ENCODE measurements around the gene CCDC186. TPM values are rescaled to one million over a fixed set of nuclear protein-coding genes. Genes with fewer than 3 reads are reported as not detected.
"Not testable (repeated sequence)": the region's sequence is repeated elsewhere in the genome, so short reads cannot be mapped to it uniquely, and the experiment has no call there.

Gene CCDC186
- total RNA-seq, 1 donor from 2014 or later, result 27.7 TPM

- peak; percentile 11 for DNase-seq (ENCODE audit: low spot score)
Measured at GRCh38 chr10:114173603-114173920, 441 bp downstream of the CCDC186 start.

GRCh38 chr10:114172776-114173602 lies 1.0 kb downstream of the CCDC186 start:
- DNase-seq (ENCODE audit: low spot score), result no peak

DNA sequence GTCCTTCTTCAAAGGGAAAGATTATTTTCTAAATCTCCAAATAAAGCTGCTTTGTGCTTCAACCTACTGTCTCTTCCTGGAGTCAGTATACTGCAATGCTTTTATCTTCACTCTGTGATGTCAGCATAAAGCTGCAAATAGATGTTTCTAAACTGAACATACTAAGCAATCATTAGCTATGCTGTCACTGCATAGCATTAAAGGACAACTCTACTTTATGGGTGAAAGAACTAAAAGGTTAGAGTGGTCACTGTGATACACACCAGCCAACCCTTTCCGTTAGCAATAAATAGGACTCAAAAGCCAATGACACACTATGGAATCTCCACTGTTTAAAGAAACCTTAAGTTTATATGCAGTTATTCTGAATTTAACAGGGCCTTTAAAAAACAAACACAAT lies 1.8 kb downstream of the CCDC186 start:
- no peak for DNase-seq (ENCODE audit: low spot score)

DNA sequence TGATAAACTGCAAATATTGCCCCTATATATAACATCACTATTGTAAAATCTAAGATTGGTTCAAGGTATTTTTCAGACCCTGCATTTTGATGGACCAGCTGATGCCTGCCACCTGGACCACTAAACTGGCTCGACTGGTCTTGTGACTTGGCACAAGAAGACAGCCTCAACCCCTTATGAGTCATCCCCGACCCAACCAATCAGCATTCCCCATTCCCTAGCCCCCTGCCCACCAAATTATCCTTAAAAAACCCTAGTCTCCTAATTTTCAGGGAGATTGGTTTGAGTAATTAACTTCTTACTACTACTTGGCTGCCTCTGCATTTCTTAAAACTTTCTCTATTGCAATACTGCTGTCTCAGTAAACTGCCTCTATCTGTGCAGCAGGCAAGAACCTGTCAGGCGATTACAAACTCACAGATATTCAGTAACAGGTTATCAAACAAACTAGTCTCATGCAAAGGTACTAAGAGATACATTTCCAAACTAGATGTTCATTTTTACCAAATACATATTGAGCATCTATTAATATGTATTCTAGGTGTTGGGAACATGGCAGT lies 5.5 kb downstream of the CCDC186 start:
- no peak for DNase-seq (ENCODE audit: low spot score)

GRCh38 chr10:114167985-114168384 lies 6.0 kb downstream of the CCDC186 start:
- no peak for DNase-seq (ENCODE audit: low spot score)

GRCh38 chr10:114166494-114166893 lies 7.5 kb downstream of the CCDC186 start:
- DNase-seq (ENCODE audit: low spot score), result no peak

DNA sequence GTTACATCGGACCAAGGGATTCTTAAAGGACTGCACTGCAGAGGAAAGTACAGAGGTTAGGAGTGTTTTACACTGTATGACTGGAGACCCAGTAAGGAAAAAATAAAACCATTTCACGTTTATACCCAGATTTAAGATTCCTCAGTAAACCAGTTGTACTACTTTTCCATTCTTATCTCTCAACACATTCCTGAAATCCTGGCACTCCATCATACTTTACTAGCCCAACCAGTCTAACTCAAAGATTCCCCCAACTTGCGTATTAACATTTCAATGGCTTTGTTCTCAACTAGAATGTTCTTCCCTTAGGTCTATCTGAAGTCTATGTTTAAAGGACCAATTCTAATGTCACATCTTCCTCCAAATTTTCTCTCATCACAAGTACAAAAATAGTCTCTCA lies 8.0 kb downstream of the CCDC186 start:
- no peak for DNase-seq (ENCODE audit: low spot score)

- no peak for DNase-seq (ENCODE audit: low spot score)
Measured at GRCh38 chr10:114163062-114163461, 10.9 kb downstream of the CCDC186 start.

- no peak for DNase-seq (ENCODE audit: low spot score)
Measured at GRCh38 chr10:114157912-114158311, 16.1 kb downstream of the CCDC186 start.

- DNase-seq (ENCODE audit: low spot score), result no peak
Measured at GRCh38 chr10:114151892-114152291, 22.1 kb downstream of the CCDC186 start.

GRCh38 chr10:114151486-114151885 lies 22.5 kb downstream of the CCDC186 start:
- no peak for DNase-seq (ENCODE audit: low spot score)

DNA sequence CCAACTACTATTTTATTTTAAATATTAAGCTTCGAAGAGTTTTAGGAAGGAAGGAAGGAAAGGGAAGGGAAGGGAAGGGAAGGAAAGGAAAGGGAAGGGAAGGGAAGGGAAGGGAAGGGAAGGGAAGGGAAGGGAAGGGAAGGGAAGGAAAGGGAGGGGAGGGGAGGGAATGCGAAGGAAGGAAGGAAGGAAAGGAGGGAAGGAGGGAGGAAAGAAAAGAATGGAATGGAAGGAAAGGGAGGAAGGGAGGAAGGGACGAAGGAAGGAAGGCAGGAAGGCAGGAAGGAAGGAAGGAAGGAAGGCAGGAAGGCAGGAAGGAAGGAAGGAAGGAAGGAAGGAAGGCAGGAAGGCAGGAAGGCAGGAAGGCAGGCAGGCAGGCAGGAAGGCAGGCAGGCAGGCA lies 24.5 kb downstream of the CCDC186 start:
- not testable (repeated sequence) for DNase-seq (ENCODE audit: low spot score)

DNA sequence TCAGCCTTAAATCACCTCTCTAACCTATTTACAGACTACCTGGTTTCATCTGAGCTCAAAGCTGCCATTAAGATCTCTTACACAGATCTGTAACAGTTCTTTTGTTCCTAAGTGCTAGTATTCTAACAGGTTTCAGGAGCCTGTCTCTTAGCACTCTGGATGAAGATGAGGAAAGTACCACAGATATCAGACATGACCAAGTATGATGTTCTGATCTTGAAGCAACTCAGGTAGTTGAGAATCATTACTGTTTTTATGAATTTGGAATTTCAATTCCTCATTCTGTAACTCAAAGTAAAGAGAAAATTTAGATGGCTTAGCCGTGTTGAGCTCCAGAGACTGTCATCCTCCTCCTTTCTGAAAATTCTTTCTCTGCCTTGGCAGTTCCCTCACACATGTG lies 30.8 kb downstream of the CCDC186 start:
- DNase-seq (ENCODE audit: low spot score), result no peak

DNA sequence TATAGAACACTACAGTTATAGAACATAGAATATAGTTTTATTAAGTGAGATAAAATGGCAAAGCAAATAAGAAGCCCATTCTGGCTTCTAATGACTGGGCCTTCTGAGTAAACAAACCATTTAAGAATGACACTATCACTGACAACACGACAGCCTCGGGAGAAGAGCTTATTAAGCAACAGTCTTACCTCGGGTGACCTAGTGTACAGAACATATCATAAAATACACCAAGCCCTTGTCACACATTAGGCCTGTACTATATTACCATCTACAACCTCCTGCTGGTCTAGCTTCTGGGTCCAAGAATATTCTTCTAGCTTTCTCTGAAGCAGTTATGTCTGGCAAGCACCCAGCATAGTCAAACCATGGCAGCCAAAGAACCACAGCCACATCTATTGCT lies 32.0 kb downstream of the CCDC186 start:
- DNase-seq (ENCODE audit: low spot score), result no peak

GRCh38 chr10:114140827-114141226 lies 33.2 kb downstream of the CCDC186 start:
- not testable (repeated sequence) for DNase-seq (ENCODE audit: low spot score)

DNA sequence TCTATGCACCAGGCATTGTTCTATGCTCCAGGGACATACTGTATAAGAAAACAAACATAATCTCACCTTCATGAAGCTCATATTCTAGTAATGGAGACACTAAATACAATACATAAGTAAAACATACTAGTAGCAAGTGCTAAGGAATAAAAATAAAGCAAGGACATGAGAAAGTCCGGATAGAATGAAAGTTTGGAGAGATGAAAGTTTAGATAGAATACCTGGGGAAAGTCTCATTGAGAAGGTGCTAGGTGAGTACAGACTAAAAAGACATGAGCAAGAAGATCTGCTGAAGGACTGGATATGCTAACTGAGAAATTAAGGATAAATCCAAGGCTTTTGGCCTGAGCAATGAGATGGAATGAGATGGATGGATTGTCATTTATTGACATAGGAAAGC lies 34.0 kb downstream of the CCDC186 start:
- DNase-seq (ENCODE audit: low spot score), result no peak

DNA sequence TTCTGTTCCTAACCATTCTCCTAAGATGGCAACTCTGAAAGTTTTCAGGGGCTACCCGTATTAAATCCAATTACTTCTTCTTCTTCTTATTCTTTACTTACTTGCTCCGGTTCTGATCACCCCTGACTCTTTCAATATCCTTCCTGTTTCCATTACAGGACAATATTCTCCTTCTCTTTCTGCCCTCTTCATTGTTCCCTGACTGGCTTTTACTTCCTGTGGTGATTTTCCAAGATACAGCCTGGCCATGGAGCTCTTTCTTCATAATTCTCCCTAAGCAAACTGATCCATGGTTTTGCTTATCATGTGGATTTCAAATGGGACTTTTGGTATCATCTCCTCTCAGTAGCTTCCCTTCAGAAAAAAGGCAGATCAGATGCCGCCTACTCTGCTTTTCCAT lies 35.4 kb downstream of the CCDC186 start:
- no peak for DNase-seq (ENCODE audit: low spot score)

- DNase-seq (ENCODE audit: low spot score), result no peak
Measured at GRCh38 chr10:114135476-114135875, 38.5 kb downstream of the CCDC186 start.

GRCh38 chr10:114131094-114131493 lies 42.9 kb downstream of the CCDC186 start:
- no peak for DNase-seq (ENCODE audit: low spot score)

DNA sequence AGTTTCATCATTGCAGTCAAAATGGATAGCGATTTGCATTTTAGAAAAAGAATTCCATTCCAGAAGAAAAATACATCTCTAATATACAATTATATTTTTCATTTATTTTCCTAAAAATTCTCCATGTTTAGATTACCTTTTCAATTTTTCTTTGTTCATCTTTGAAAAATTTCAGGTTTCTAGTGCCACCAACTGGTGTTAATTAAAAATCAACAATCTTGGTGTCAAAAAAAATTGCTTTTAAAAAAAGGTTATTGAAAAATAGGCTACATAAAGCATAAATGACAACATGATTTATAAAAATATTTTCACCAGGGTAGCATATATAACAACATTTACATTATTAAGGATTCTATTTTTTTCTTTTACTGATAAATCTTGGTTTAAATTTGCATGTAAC lies 53.0 kb downstream of the CCDC186 start:
- DNase-seq (ENCODE audit: low spot score), result no peak

DNA sequence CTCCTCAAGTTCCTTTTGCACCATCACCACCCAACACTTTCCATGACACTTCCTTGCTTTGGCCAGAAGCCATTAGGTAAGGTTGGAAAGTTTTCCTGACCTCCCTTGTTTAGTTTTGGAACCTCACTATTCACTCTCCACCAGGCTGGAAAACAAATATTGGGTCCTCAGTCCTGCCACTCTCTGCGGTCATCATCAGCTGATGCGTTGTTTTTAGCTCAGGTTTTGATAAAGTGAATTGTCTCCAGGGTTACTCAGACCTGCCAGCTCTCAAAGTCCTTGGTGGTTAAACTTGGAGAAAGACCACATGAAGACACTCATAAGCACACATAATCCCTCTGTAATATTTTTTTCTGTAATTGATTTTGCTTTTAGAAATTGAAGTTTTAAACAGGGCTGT lies 55.5 kb downstream of the CCDC186 start:
- DNase-seq (ENCODE audit: low spot score), result no peak

DNA sequence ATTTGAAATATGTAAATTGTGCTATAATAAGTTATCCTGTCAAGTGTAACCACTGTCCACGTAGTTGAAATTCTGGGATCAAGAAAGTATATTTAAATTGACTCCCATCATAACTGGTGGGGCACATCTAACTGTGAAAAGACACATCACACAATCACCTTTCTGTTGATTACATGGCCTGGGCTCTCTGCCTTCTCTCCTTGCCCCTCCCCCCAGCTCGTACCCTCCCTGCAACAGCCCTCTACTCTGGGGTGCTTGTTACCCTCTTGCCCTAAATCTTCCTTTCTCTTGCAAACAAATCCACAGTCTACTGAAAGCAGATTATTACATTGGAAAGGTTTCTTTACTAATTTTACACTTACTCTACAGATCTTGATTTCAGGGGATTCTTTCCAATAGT lies 56.3 kb downstream of the CCDC186 start:
- DNase-seq (ENCODE audit: low spot score), result no peak

- no peak for DNase-seq (ENCODE audit: low spot score)
Measured at GRCh38 chr10:114115661-114116445, 58.1 kb downstream of the CCDC186 start.
